Suprapubic skin (tissue), 4 donors: Measurements from ENCODE around the gene SPACA6. TPM values are rescaled to one million over a fixed set of nuclear protein-coding genes. Genes with fewer than 3 reads are reported as not detected.

Experiments
- DNase-seq, 2 donors: peaks; one replicate each; pipeline ENCODE4 v3.0.0-alpha.2; 2019; ENCODE audit warnings: low spot score in 2 of 2
- H3K27ac ChIP-seq: fragments of 200-600 bp; sonication (generic); one replicate; pipeline ENCODE4 v1.5.1; 2019
- H3K27me3 ChIP-seq: fragments of 200-600 bp; sonication (generic); one replicate; pipeline ENCODE4 v1.5.1; 2019
- H3K36me3 ChIP-seq: fragments of 200-600 bp; sonication (generic); one replicate; pipeline ENCODE4 v1.5.1; 2019
- H3K4me1 ChIP-seq: fragments of 200-600 bp; sonication (generic); one replicate; pipeline ENCODE4 v1.5.1; 2019
- H3K4me3 ChIP-seq: fragments of 200-600 bp; sonication (generic); one replicate; pipeline ENCODE4 v1.5.1; 2019; ENCODE audit warnings: mild to moderate bottlenecking
- H3K9me3 ChIP-seq: fragments of 200-600 bp; sonication (generic); one replicate; pipeline ENCODE4 v1.5.1; 2019
- EP300 ChIP-seq: sonication (generic); formaldehyde crosslinking; IDR thresholded peaks from one replicate; pipeline ENCODE4 v1.6.1; 2017; ENCODE audit warnings: antibody characterized with exemption
- POLR2A ChIP-seq, 2 donors: fragments of 450-650 bp; IDR thresholded peaks; one replicate each; pipeline ENCODE4 v1.6.1; 2017; ENCODE audit warnings: antibody characterized with exemption in 2 of 2, mild to moderate bottlenecking in 2 of 2, moderate library complexity in 2 of 2
- POLR2AphosphoS5 ChIP-seq, 3 donors: sonication (generic); formaldehyde crosslinking; IDR thresholded peaks; one replicate each; pipeline ENCODE4 v1.6.1; 2017; ENCODE audit warnings: antibody characterized with exemption in 3 of 3
- WGBS: methylation state at CpG from one replicate; pipeline ENCODE4 v1.1.5; 2018; 5-methylcytosine and 5-hydroxymethylcytosine counted together
- total RNA-seq, 4 donors: library from RNA; depleted of rRNA; stranded (reverse); fragments of >200 nt; gene quantifications; one replicate each; pipeline ENCODE4 v1.1.0, GENCODE V29; 2016
- TF ChIP-seq, protein P1 (sequence below), 2 donors: fragments of 200-600 bp in 1 of 2; fragments of 450-650 bp in 1 of 2; sonication (generic) in 1 of 2; IDR thresholded peaks; one replicate each; pipeline ENCODE4 v1.5.1; 2016 to 2019; ENCODE audit warnings: antibody characterized with exemption in 2 of 2, mild to moderate bottlenecking in 1 of 2, moderate library complexity in 1 of 2

The SPACA6 gene
- total RNA-seq, 4 donors from 2014 or later, result 3.1 to 23.2 (median 7.8) TPM

DNA sequence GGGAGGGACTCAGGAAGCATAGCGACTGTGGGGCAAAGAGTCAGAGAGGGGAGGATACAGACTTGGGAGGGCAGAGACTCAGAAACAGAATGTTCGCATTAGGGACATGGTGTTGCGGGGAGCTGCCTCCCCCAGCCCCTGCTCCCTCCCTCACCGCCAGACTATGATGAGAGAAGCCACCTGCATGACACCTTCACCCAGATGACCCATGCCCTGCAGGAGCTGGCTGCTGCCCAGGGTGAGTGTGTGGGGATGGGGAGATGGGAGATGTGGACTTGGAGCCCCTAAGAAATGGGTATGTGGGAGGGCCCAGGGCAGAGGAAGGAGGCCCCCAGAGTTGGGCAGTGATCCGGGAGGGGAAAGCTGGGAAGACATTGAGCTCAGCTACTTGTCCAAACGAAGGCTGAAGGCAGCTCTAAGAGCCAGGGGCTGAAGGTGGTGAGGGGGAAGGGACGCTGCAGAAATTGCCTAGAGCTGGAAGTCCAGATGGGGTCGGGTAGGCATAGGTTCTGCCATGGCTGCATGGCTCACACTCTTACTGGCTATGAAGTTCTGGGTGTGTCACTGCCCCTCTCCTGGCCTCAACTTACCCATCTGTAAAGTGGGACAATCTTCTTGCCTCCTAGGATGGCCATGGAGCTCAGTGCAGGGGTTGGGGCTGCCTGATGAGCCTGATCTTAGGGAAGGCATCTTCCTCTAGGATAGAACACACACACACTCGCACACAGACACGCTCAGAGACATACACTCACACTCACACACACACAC, 1.4 kb downstream of the SPACA6 start:
- Histone ChIP-seq H3K27ac (no peak overlapping the region), H3K4me1 (peaks cover 32% of the 10 kb centered on the region), H3K27me3 (no peaks in the 10 kb centered on the region), H3K9me3 (no peaks in the 10 kb centered on the region), H3K36me3 (peaks cover 41% of the 10 kb centered on the region), H3K4me3 (no peak overlapping the region)
- 74% methylated on average over 10 of the region's 10 CpGs for WGBS
- TF ChIP-seq, protein P1, sequence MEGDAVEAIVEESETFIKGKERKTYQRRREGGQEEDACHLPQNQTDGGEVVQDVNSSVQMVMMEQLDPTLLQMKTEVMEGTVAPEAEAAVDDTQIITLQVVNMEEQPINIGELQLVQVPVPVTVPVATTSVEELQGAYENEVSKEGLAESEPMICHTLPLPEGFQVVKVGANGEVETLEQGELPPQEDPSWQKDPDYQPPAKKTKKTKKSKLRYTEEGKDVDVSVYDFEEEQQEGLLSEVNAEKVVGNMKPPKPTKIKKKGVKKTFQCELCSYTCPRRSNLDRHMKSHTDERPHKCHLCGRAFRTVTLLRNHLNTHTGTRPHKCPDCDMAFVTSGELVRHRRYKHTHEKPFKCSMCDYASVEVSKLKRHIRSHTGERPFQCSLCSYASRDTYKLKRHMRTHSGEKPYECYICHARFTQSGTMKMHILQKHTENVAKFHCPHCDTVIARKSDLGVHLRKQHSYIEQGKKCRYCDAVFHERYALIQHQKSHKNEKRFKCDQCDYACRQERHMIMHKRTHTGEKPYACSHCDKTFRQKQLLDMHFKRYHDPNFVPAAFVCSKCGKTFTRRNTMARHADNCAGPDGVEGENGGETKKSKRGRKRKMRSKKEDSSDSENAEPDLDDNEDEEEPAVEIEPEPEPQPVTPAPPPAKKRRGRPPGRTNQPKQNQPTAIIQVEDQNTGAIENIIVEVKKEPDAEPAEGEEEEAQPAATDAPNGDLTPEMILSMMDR (IDR thresholded peaks at IDR 0.05), result no peak
- no peak for TF ChIP-seq POLR2A (IDR thresholded peaks at IDR 0.05)
- TF ChIP-seq POLR2AphosphoS5 (IDR thresholded peaks at IDR 0.05), result no peak
- DNase-seq, result peak in 1 of 2 donors; percentile 58

DNA sequence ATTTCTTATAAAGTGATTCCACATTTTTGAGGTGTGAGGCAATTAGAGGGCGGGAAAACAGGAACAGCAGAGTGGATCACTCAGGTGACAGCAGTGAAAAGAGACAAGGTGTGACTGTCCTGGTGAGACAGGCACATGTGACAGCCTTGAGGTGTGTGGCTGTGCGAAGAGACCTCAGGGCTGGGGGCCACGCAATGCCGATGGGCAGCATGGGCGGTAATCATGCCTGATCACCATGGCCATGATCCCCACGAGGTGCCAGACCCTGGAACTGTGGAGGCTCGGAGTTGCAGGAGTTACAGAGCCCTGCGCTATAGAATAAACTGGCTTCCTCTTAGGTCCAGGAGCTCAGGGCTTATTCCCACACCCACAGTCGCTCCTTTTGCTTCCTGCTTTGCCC, 2.0 kb downstream of the SPACA6 start:
- Histone ChIP-seq H3K27ac (no peak overlapping the region), H3K27me3 (no peaks in the 10 kb centered on the region), H3K36me3 (peaks cover 41% of the 10 kb centered on the region), H3K9me3 (no peaks in the 10 kb centered on the region), H3K4me3 (no peak overlapping the region), H3K4me1 (peaks cover 30% of the 10 kb centered on the region)
- no peak for TF ChIP-seq POLR2AphosphoS5 (IDR thresholded peaks at IDR 0.05)
- TF ChIP-seq EP300, result no peak
- TF ChIP-seq, protein P1 (IDR thresholded peaks at IDR 0.05), result no peak
- TF ChIP-seq POLR2A (IDR thresholded peaks at IDR 0.05), result no peak
- 87% methylated on average over 4 of the region's 9 CpGs for WGBS
- DNase-seq, result peak in 1 of 2 donors; percentile 35

DNA sequence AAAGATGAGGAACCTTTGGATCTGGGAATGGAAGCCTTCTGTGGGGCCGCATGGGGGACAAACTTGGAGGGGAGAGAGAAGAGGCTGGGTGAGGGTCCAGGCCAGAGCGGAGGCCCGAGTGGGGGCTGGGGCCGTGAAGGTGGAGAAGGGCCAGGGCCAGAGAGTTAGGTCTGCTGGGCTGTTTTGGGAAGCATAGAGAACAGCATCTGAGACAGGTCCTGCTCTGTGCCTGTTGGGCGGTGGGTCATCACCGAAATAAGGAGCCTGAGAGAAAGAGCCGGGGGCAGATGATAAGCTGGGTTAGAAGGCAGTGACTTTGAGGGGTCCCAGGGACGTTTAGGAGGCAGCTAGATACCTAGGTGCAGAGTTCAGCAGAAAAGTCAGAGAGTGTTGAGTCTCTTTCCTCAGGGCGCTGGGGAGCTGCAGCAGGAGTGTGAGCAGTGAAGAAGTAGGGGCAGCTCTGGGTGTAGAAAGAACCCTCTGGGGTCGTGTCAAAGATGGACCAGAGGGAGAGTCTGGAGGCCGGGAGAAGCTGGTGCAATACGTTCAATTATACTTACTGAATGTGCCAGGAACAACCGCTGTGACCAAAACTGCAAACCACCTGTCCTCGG, 2.7 kb downstream of the SPACA6 start:
- TF ChIP-seq, protein P1 (IDR thresholded peaks at IDR 0.05), result no peak
- TF ChIP-seq POLR2AphosphoS5 (IDR thresholded peaks at IDR 0.05), result no peak
- TF ChIP-seq POLR2A (IDR thresholded peaks at IDR 0.05), result no peak
- TF ChIP-seq EP300, result no peak
- Histone ChIP-seq H3K36me3 (peaks cover 41% of the 10 kb centered on the region), H3K27ac (no peak overlapping the region), H3K9me3 (no peaks in the 10 kb centered on the region), H3K27me3 (no peaks in the 10 kb centered on the region), H3K4me3 (no peak overlapping the region), H3K4me1 (peaks cover 23% of the 10 kb centered on the region)
- peak in 1 of 2 donors; percentile 65 for DNase-seq
- 87% methylated on average over 14 of the region's 14 CpGs for WGBS

DNA sequence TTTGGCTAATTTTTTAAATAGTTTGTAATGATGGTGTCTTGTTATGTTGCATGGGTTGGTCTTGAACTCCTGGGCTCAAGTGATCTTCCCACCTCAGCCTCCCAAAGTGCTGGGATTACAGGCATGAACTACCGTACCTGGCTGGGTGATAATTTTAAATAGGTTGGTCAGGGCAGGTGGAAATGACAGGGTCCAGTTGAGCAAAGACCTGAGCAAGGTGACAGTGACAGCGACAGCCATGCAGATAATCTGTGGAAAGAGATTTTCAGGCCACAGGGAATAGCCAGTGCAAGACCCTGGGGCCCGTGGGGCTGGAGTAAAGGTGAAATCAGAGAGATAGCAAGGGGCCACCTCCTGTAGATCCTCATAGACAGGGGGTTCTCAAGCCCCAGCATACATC, 3.5 kb downstream of the SPACA6 start:
- DNase-seq, result peak in 1 of 2 donors; percentile 28
- TF ChIP-seq POLR2AphosphoS5 (IDR thresholded peaks at IDR 0.05), result no peak
- no peak for TF ChIP-seq EP300
- no peak for TF ChIP-seq POLR2A (IDR thresholded peaks at IDR 0.05)
- TF ChIP-seq, protein P1 (IDR thresholded peaks at IDR 0.05), result no peak
- Histone ChIP-seq H3K36me3 (peaks cover 41% of the 10 kb centered on the region), H3K27me3 (no peaks in the 10 kb centered on the region), H3K4me3 (no peak overlapping the region), H3K27ac (no peak overlapping the region), H3K4me1 (peaks cover 18% of the 10 kb centered on the region), H3K9me3 (no peaks in the 10 kb centered on the region)
- WGBS, result 91% methylated on average over 3 of the region's 3 CpGs

DNA sequence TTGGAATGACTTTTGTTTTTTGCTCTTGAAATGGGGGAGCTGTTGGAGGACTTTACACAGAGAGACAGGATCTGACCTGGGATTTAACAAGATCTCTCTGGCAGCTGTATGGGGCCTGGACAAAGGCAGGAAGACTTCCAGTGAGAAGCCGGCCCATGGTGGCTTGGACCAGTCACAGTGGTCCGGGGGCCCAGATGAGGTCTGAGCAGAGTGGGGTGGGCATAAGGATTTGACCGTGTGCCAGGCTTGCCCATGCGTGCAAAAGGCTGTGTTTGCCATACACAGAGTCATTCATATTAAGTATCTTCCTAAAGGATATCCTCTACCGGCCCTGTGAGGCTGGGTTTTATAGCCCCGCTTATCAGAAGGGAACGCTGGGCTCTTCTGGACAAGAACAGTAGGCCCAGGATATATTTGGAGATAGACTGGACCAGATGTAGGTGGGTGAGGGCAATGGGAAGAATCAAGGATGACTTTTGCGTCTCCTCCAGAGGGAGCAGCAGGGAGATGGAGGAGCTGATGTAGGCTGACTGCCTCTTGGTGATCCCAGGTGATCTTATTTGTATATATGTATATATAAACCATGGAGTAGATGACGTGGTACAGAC, 4.1 kb downstream of the SPACA6 start:
- no peak for TF ChIP-seq POLR2A (IDR thresholded peaks at IDR 0.05)
- Histone ChIP-seq H3K4me1 (peaks cover 18% of the 10 kb centered on the region), H3K27me3 (no peaks in the 10 kb centered on the region), H3K36me3 (peaks cover 41% of the 10 kb centered on the region), H3K4me3 (no peak overlapping the region), H3K27ac (no peak overlapping the region), H3K9me3 (no peaks in the 10 kb centered on the region)
- peak in 1 of 2 donors; percentile 43 for DNase-seq
- 70% methylated on average over 9 of the region's 9 CpGs for WGBS
